Activated CD4-positive, alpha-beta memory T cell treated with anti-CD3 and anti-CD28 coated beads, Interleukin-2, amount 10 ng/mL, durations not matched to agents 7 days and 5 days (primary cell): ENCODE results near the gene PCIF1. TPM values are rescaled to one million over a fixed set of nuclear protein-coding genes. Genes with fewer than 3 reads are reported as not detected.
"Not testable (repeated sequence)": the region's sequence is repeated elsewhere in the genome, so short reads cannot be mapped to it uniquely, and the experiment has no call there.

Experiments
- CTCF ChIA-PET: fragments of 350-600 bp; sonication (Branson Sonifier 250); formaldehyde crosslinking; loops from one replicate; lab custom pipeline; 2021; ENCODE audit warnings: antibody characterized with exemption, inconsistent platforms; lab: Charles Lee
- POLR2A ChIA-PET: fragments of 350-600 bp; sonication (Branson Sonifier 250); formaldehyde crosslinking; loops from one replicate; lab custom pipeline; 2021; ENCODE audit warnings: antibody characterized with exemption; lab: Charles Lee
- DNase-seq: peaks from one replicate; pipeline ENCODE4 v3.0.0-alpha.2; 2020
- H3K27ac Mint-ChIP-seq: one replicate; pipeline ENCODE4 v1.8.0; 2021; ENCODE audit warnings: mild to moderate bottlenecking, mixed read lengths
- H3K27me3 Mint-ChIP-seq: one replicate; pipeline ENCODE4 v1.8.0; 2021; ENCODE audit warnings: mixed read lengths
- H3K36me3 Mint-ChIP-seq: one replicate; pipeline ENCODE4 v1.8.0; 2021; ENCODE audit warnings: low read depth, mixed read lengths
- H3K4me1 Mint-ChIP-seq: one replicate; pipeline ENCODE4 v1.8.0; 2021; ENCODE audit warnings: mixed read lengths
- H3K4me3 Mint-ChIP-seq: one replicate; pipeline ENCODE4 v1.8.0; 2021; ENCODE audit warnings: mild to moderate bottlenecking, mixed read lengths
- H3K9me3 Mint-ChIP-seq: one replicate; pipeline ENCODE4 v1.8.0; 2021; ENCODE audit warnings: mixed read lengths
- total RNA-seq, 2 experiments: library from RNA; stranded (reverse); gene quantifications; one replicate each; pipeline ENCODE4 v1.2.3, GENCODE V29; 2021

The PCIF1 gene
- total RNA-seq, 2 experiments from 2014 or later = 44.2 to 45.7 TPM

- ChIA-PET POLR2A (interaction anchor here (1.3 kb wide), 1 partner anchor 10 kb away, joined by 3 read pairs; no protein-coding TSS in a partner anchor), CTCF (no interaction called here)
- peaks cover 13% of the 10 kb centered on the region for H3K36me3 Mint-ChIP-seq
These were observed 39.7 kb upstream of the PCIF1 start for GRCh38 chr20:45894797-45895196.

GRCh38 chr20:45896641-45897161, 37.8 kb upstream of the PCIF1 start:
- ChIA-PET POLR2A (interaction anchor here (1.3 to 1.5 kb wide), 3 partner anchors 9 to 16 kb away, joined by 3 read pairs; partner anchors contain the start of gene ZSWIM1), CTCF (no interaction called here)
- Mint-ChIP-seq H3K9me3 (no peaks in the 10 kb centered on the region), H3K4me3 (no peak overlapping the region), H3K27ac (no peak overlapping the region), H3K27me3 (no peaks in the 10 kb centered on the region), H3K36me3 (peaks cover 11% of the 10 kb centered on the region), H3K4me1 (peaks cover 22% of the 10 kb centered on the region)
- no peak for DNase-seq

More at GRCh38 chr20:45894797-45895196, 39.7 kb upstream of the PCIF1 start:
- no peak overlapping the region for H3K4me3 Mint-ChIP-seq
- no peak for DNase-seq
- peaks cover 32% of the 10 kb centered on the region for H3K4me1 Mint-ChIP-seq
- H3K27ac Mint-ChIP-seq = no peak overlapping the region
- H3K27me3 Mint-ChIP-seq = peaks cover 5% of the 10 kb centered on the region
- no peaks in the 10 kb centered on the region for H3K9me3 Mint-ChIP-seq

GRCh38 chr20:45897289-45897688, 37.2 kb upstream of the PCIF1 start:
- CTCF ChIA-PET = no interaction called here
- Mint-ChIP-seq H3K27me3 (no peaks in the 10 kb centered on the region), H3K4me1 (peaks cover 17% of the 10 kb centered on the region), H3K36me3 (peaks cover 11% of the 10 kb centered on the region), H3K4me3 (no peak overlapping the region), H3K27ac (no peak overlapping the region), H3K9me3 (no peaks in the 10 kb centered on the region)
- DNase-seq = no peak
- POLR2A ChIA-PET = interaction anchor here (1.3 to 1.5 kb wide), 3 partner anchors 8 to 16 kb away, joined by 3 read pairs; partner anchors contain the start of gene ZSWIM1

GRCh38 chr20:45897692-45898091, 36.8 kb upstream of the PCIF1 start:
- Mint-ChIP-seq H3K36me3 (peaks cover 11% of the 10 kb centered on the region), H3K27me3 (no peaks in the 10 kb centered on the region), H3K9me3 (no peaks in the 10 kb centered on the region), H3K27ac (no peak overlapping the region), H3K4me3 (no peak overlapping the region), H3K4me1 (peaks cover 13% of the 10 kb centered on the region)
- ChIA-PET POLR2A (interaction anchor here (1.3 to 1.5 kb wide), 2 partner anchors 8 to 13 kb away, joined by 3 read pairs; no protein-coding TSS in a partner anchor), CTCF (no interaction called here)
- DNase-seq = no peak

GRCh38 chr20:45898285-45898684, 36.2 kb upstream of the PCIF1 start:
- H3K36me3 Mint-ChIP-seq = peaks cover 11% of the 10 kb centered on the region
- no peak overlapping the region for H3K27ac Mint-ChIP-seq
- ChIA-PET POLR2A (interaction anchor here (1.3 kb wide), 1 partner anchor 12 kb away, joined by 3 read pairs; no protein-coding TSS in a partner anchor), CTCF (no interaction called here)
- H3K9me3 Mint-ChIP-seq = no peaks in the 10 kb centered on the region
- peaks cover 7% of the 10 kb centered on the region for H3K4me1 Mint-ChIP-seq
- no peak for DNase-seq
- no peak overlapping the region for H3K4me3 Mint-ChIP-seq
- no peaks in the 10 kb centered on the region for H3K27me3 Mint-ChIP-seq

GRCh38 chr20:45899046-45899835, 35.2 kb upstream of the PCIF1 start:
- no peak overlapping the region for H3K27ac Mint-ChIP-seq
- ChIA-PET CTCF (no interaction called here), POLR2A (interaction anchor here (1.7 kb wide), 1 partner anchor 18 kb away, joined by 4 read pairs; the partner anchor contains the start of gene ZSWIM1)
- DNase-seq = no peak
- no peaks in the 10 kb centered on the region for H3K4me1 Mint-ChIP-seq
- no peaks in the 10 kb centered on the region for H3K9me3 Mint-ChIP-seq
- H3K4me3 Mint-ChIP-seq = no peak overlapping the region
- peaks cover 7% of the 10 kb centered on the region for H3K36me3 Mint-ChIP-seq
- H3K27me3 Mint-ChIP-seq = no peaks in the 10 kb centered on the region

- H3K4me3 Mint-ChIP-seq, H3K4me1 Mint-ChIP-seq, H3K36me3 Mint-ChIP-seq, H3K27ac Mint-ChIP-seq, H3K27me3 Mint-ChIP-seq, DNase-seq, H3K9me3 Mint-ChIP-seq, CTCF ChIA-PET: not testable (repeated sequence)
- POLR2A ChIA-PET = interaction anchor here (0.9 to 1.3 kb wide), 2 partner anchors 9 to 44 kb away, joined by 3 read pairs; partner anchors contain the start of genes ACOT8 and ZSWIM3
These were observed 33.2 kb upstream of the PCIF1 start for GRCh38 chr20:45901332-45901731.

GRCh38 chr20:45902199-45902701, 32.2 kb upstream of the PCIF1 start:
- POLR2A ChIA-PET = interaction anchor here (0.9 to 1.3 kb wide), 2 partner anchors 8 to 44 kb away, joined by 3 read pairs; partner anchors contain the start of genes ACOT8 and ZSWIM3
- no peaks in the 10 kb centered on the region for H3K9me3 Mint-ChIP-seq
- H3K36me3 Mint-ChIP-seq = peaks cover 4% of the 10 kb centered on the region
- DNase-seq = no peak
- no peak overlapping the region for H3K27ac Mint-ChIP-seq
- H3K4me3 Mint-ChIP-seq = no peak overlapping the region
- no peaks in the 10 kb centered on the region for H3K27me3 Mint-ChIP-seq
- CTCF ChIA-PET = no interaction called here
- H3K4me1 Mint-ChIP-seq = no peaks in the 10 kb centered on the region

- POLR2A ChIA-PET = interaction anchor here (0.7 to 1.3 kb wide), 8 partner anchors 8 to 66 kb away, joined by 3 to 4 read pairs (median 3); no protein-coding TSS in a partner anchor
- Mint-ChIP-seq H3K4me3 (no peak overlapping the region), H3K36me3 (no peaks in the 10 kb centered on the region), H3K9me3 (no peaks in the 10 kb centered on the region), H3K27ac (no peak overlapping the region), H3K27me3 (no peaks in the 10 kb centered on the region), H3K4me1 (no peaks in the 10 kb centered on the region)
- CTCF ChIA-PET = no interaction called here
- DNase-seq = no peak
These were observed 29.6 kb upstream of the PCIF1 start for GRCh38 chr20:45904583-45905504.

- DNase-seq = no peak
- no peaks in the 10 kb centered on the region for H3K27me3 Mint-ChIP-seq
- no peaks in the 10 kb centered on the region for H3K9me3 Mint-ChIP-seq
- CTCF ChIA-PET = no interaction called here
- H3K36me3 Mint-ChIP-seq = no peaks in the 10 kb centered on the region
- H3K27ac Mint-ChIP-seq = no peak overlapping the region
- POLR2A ChIA-PET = interaction anchor here (0.7 to 1.3 kb wide), 7 partner anchors 8 to 65 kb away, joined by 3 to 4 read pairs (median 3); no protein-coding TSS in a partner anchor
- H3K4me1 Mint-ChIP-seq = peaks cover 1% of the 10 kb centered on the region
- H3K4me3 Mint-ChIP-seq = no peak overlapping the region
These were observed 28.9 kb upstream of the PCIF1 start for GRCh38 chr20:45905505-45906079.

- H3K36me3 Mint-ChIP-seq = no peaks in the 10 kb centered on the region
- H3K9me3 Mint-ChIP-seq = no peaks in the 10 kb centered on the region
- no peak for DNase-seq
- peaks cover 15% of the 10 kb centered on the region for H3K4me1 Mint-ChIP-seq
- ChIA-PET POLR2A (interaction anchor here (1.0 to 1.5 kb wide), 2 partner anchors 15 to 83 kb away, joined by 3 read pairs; no protein-coding TSS in a partner anchor), CTCF (no interaction called here)
- H3K27me3 Mint-ChIP-seq = peaks cover 6% of the 10 kb centered on the region
- H3K27ac Mint-ChIP-seq = no peak overlapping the region
- H3K4me3 Mint-ChIP-seq = no peak overlapping the region
These were observed 27.1 kb upstream of the PCIF1 start for GRCh38 chr20:45907219-45907948.
